SU-DHL-6 (cell line): ENCODE results near the gene CARD9.

Source experiments
- H2AFZ ChIP-seq: fragments of 200-600 bp; sonication (generic); 2 replicates; pipeline ENCODE4 v1.6.1; 2014; ENCODE audit warnings: low read depth, mild to moderate bottlenecking, moderate library complexity, mixed read lengths, antibody characterized with exemption, low read length; ENCODE audit not compliant: severe bottlenecking
- H3F3A ChIP-seq: fragments of 200-600 bp; shearing (Covaris generic); 2 replicates; pipeline ENCODE4 v1.6.0; 2016; ENCODE audit warnings: antibody characterized with exemption, mild to moderate bottlenecking; ENCODE audit not compliant: insufficient read depth
- H3K27ac ChIP-seq: fragments of 200-600 bp; sonication (generic); 2 replicates; pipeline ENCODE4 v1.5.1; 2016; ENCODE audit warnings: low read depth, mild to moderate bottlenecking, low read length, moderate library complexity, mixed read lengths
- H3K27me3 ChIP-seq: fragments of 200-600 bp; sonication (generic), shearing (Covaris generic); 2 replicates; pipeline ENCODE4 v1.6.0; 2014; ENCODE audit warnings: mild to moderate bottlenecking, low read length
- H3K36me3 ChIP-seq: fragments of 200-600 bp; sonication (generic); 2 replicates; pipeline ENCODE4 v1.6.1; 2014; ENCODE audit warnings: mild to moderate bottlenecking, low read length, mixed read lengths
- H3K4me2 ChIP-seq: fragments of 300-600, 200-600 bp; shearing (Covaris generic), sonication (generic); 2 replicates; pipeline ENCODE4 v1.6.0; 2014; ENCODE audit warnings: low read length, low read depth, mild to moderate bottlenecking; ENCODE audit not compliant: poor library complexity, severe bottlenecking
- H3K4me3 ChIP-seq: fragments of 200-600 bp; sonication (generic); 2 replicates; pipeline ENCODE4 v1.5.1; 2014; ENCODE audit warnings: antibody characterized with exemption, low read length, mild to moderate bottlenecking, mixed read lengths; ENCODE audit not compliant: insufficient read depth, poor library complexity, severe bottlenecking
- H3K79me2 ChIP-seq: fragments of 200-600 bp; sonication (generic); 2 replicates; pipeline ENCODE4 v1.6.1; 2014; ENCODE audit warnings: mild to moderate bottlenecking, low read length, moderate library complexity; ENCODE audit not compliant: insufficient read depth
- H3K9ac ChIP-seq: fragments of 200-600 bp; sonication (generic); 2 replicates; pipeline ENCODE4 v1.7.0; 2014; ENCODE audit warnings: mild to moderate bottlenecking, low read length
- H3K9me2 ChIP-seq: fragments of 200-600 bp; sonication (generic); replicated peaks from 2 replicates; pipeline ENCODE4 v1.6.1; 2014; ENCODE audit warnings: low read length; ENCODE audit not compliant: insufficient read depth
- H3K9me3 ChIP-seq: fragments of 200-600 bp; sonication (generic); 2 replicates; pipeline ENCODE4 v1.6.1; 2014; ENCODE audit warnings: low read length, mixed read lengths; ENCODE audit not compliant: insufficient read depth
- H4K20me1 ChIP-seq: fragments of 200-600 bp; sonication (generic); 2 replicates; pipeline ENCODE4 v1.6.1; 2014; ENCODE audit warnings: low read depth, mild to moderate bottlenecking, antibody characterized with exemption, low read length, moderate library complexity, mixed read lengths
- EZH2phosphoT487 ChIP-seq: fragments of 200-600 bp; sonication (generic), shearing (Covaris generic); conservative IDR thresholded peaks from 2 replicates; pipeline ENCODE4 v1.6.1; 2018; ENCODE audit warnings: mild to moderate bottlenecking, antibody characterized with exemption, low read length, moderate library complexity, mixed read lengths
- TF ChIP-seq, protein P1 (sequence below): fragments of 200-600 bp; sonication (generic); IDR thresholded peaks from one replicate; pipeline ENCODE4 v1.5.1; 2017; ENCODE audit warnings: antibody characterized with exemption, mild to moderate bottlenecking, low read length, moderate library complexity; ENCODE audit not compliant: insufficient read depth, poor library complexity, severe bottlenecking

Gene CARD9

DNA sequence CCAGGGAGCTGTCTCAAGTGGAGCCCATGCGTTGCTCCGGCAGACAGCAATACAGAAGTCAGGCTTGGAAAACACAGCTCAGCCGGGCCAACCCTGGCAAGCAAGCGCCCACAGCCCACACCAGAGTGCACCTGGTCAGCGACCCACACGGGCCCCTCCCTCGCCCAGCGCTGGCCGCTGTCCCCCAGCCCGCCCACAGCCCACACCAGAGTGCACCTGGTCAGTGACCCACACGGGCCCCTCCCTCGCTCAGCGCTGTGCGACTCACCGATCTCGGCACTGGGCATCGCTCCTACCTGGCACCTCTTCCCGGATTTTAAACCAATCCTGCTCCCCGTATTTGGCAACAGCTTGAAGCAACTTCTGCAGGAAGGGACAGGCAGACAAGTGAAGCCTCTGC lies 13.7 kb upstream of the CARD9 start:
- Histone ChIP-seq H3K79me2 (no peaks in the 10 kb centered on the region), H3K9me3 (no peaks in the 10 kb centered on the region), H3K27me3 (no peaks in the 10 kb centered on the region), H3K4me3 (no peak overlapping the region), H2AFZ (no peak overlapping the region), H4K20me1 (no peaks in the 10 kb centered on the region), H3K36me3 (peaks cover 4% of the 10 kb centered on the region; the same call in 1 of the 2 replicates), H3K27ac (no peak overlapping the region), H3K4me2 (no peak overlapping the region), H3F3A (no peaks in the 10 kb centered on the region), H3K9ac (no peak overlapping the region), H3K9me2 (no peaks in the 10 kb centered on the region)
- TF ChIP-seq, protein P1, sequence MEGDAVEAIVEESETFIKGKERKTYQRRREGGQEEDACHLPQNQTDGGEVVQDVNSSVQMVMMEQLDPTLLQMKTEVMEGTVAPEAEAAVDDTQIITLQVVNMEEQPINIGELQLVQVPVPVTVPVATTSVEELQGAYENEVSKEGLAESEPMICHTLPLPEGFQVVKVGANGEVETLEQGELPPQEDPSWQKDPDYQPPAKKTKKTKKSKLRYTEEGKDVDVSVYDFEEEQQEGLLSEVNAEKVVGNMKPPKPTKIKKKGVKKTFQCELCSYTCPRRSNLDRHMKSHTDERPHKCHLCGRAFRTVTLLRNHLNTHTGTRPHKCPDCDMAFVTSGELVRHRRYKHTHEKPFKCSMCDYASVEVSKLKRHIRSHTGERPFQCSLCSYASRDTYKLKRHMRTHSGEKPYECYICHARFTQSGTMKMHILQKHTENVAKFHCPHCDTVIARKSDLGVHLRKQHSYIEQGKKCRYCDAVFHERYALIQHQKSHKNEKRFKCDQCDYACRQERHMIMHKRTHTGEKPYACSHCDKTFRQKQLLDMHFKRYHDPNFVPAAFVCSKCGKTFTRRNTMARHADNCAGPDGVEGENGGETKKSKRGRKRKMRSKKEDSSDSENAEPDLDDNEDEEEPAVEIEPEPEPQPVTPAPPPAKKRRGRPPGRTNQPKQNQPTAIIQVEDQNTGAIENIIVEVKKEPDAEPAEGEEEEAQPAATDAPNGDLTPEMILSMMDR = no peak
- TF ChIP-seq EZH2phosphoT487 = no peak

DNA sequence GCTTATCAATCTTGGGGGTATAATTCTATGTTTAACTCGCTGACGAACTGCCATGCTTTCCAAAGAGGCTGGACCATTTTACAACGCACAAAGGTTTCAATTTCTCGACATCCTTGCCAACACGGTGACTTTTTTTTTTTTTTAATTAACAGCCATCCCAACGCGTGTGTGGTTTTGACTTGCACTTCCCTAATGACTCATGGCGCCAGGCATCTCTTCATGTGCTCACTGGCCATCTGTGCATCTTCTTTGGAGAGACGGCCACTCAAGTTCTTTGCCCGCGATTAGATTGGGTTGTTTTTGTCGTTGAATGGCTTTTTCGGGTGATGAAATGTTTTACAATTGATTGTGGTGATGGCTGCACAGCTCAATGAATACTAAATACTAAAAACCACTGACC lies 12.5 kb upstream of the CARD9 start:
- H3K79me2 ChIP-seq = no peaks in the 10 kb centered on the region
- no peaks in the 10 kb centered on the region for H3K27me3 ChIP-seq
- peaks cover 4% of the 10 kb centered on the region; the same call in 1 of the 2 replicates for H3K36me3 ChIP-seq
- no peak overlapping the region for H2AFZ ChIP-seq
- no peaks in the 10 kb centered on the region for H3F3A ChIP-seq
- no peak overlapping the region for H3K4me2 ChIP-seq
- H3K4me3 ChIP-seq = no peak overlapping the region
- no peaks in the 10 kb centered on the region for H4K20me1 ChIP-seq
- no peak for TF ChIP-seq EZH2phosphoT487
- TF ChIP-seq, protein P1 = no peak
- H3K27ac ChIP-seq = no peak overlapping the region
- H3K9me3 ChIP-seq = no peaks in the 10 kb centered on the region
- no peaks in the 10 kb centered on the region for H3K9me2 ChIP-seq
- H3K9ac ChIP-seq = no peak overlapping the region

DNA sequence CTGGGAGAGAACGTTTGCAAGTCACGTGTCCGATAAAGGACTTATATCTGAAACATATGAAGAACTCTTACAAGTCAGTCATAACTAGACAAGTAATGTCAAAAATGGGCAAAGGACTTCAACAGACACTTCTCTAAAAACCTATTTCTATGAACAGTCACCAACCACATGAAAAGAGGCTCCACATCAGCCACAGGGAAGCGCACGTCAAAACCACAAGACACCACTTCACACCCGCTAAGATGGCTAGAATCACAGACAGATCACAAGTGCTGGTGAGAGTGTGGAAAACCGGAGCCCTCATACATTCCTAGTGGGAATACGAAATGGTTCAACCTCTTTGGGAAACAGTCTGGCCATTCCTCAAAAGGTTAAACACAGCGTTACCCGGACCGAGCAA lies 11.5 kb upstream of the CARD9 start:
- H3K36me3 ChIP-seq = 0 out of 2 replicates have a peak, but pooled peaks cover 4% of the 10 kb centered on the region
- no peak overlapping the region for H3K4me2 ChIP-seq
- H3K9me2 ChIP-seq = no peaks in the 10 kb centered on the region

More for the DNA sequence above, 11.5 kb upstream of the CARD9 start:
- no peak overlapping the region for H3K27ac ChIP-seq
- H3F3A ChIP-seq = no peaks in the 10 kb centered on the region
- H3K9me3 ChIP-seq = no peaks in the 10 kb centered on the region
- no peaks in the 10 kb centered on the region for H3K27me3 ChIP-seq
- no peaks in the 10 kb centered on the region for H4K20me1 ChIP-seq
- H2AFZ ChIP-seq = no peak overlapping the region
- TF ChIP-seq, protein P1 = no peak
- TF ChIP-seq EZH2phosphoT487 = no peak
- no peak overlapping the region for H3K9ac ChIP-seq
- no peak overlapping the region for H3K4me3 ChIP-seq
- no peaks in the 10 kb centered on the region for H3K79me2 ChIP-seq
